Measurements from ENCODE around the gene CDK5R1.

DNA sequence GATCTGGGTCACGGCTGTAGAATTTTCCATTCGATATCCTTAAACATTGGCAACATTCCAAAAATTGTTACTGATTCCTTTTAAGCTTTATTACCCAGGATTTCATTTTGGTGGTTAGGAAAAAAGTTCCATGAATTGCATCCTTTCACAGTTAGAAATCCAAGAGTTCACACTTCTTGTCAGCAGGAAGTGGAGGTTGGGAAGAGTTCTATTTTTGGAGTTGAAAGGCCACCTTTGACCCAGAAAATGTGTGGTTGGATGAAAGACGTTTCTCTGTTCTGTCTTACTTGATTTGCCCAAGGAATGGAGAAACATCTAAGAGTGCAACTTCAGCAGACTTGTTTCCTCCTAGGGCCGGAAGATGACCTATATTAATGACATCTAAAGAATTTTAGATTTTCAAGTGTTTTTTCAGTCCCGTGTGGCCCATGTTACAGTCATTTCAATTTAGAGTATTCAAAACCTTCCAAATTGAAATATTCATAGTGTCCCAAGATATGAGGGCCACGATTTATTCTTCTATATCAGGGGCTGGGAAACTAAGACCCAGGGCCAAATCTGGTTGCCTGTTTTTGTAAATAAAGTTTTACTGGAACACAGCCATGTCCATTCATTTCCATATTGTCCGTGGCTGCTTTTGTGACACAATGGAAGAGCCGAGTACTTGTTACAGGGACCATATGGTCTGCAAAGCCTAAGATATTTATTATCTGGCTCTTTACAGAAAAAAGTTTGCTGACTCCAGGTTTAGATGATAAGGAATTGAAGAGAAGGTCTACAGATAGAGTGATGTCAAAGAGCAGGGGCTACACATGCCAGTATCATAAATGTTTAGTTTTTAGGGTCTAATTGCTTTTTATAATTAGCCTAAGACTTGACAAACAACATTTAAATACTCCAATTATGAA, 50.2 kb downstream of the CDK5R1 start:
- TF ChIP-seq, protein P1, sequence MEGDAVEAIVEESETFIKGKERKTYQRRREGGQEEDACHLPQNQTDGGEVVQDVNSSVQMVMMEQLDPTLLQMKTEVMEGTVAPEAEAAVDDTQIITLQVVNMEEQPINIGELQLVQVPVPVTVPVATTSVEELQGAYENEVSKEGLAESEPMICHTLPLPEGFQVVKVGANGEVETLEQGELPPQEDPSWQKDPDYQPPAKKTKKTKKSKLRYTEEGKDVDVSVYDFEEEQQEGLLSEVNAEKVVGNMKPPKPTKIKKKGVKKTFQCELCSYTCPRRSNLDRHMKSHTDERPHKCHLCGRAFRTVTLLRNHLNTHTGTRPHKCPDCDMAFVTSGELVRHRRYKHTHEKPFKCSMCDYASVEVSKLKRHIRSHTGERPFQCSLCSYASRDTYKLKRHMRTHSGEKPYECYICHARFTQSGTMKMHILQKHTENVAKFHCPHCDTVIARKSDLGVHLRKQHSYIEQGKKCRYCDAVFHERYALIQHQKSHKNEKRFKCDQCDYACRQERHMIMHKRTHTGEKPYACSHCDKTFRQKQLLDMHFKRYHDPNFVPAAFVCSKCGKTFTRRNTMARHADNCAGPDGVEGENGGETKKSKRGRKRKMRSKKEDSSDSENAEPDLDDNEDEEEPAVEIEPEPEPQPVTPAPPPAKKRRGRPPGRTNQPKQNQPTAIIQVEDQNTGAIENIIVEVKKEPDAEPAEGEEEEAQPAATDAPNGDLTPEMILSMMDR (IDR thresholded peaks at IDR 0.05) = no peak
- TF ChIP-seq SMAD3 (CRISPR knock-in tag; IDR thresholded peaks at IDR 0.05; ENCODE audit: borderline replicate concordance) = no peak
- no peak for TF ChIP-seq IRF1 (CRISPR knock-in tag; IDR thresholded peaks at IDR 0.05)
- TF ChIP-seq ATF6 (CRISPR knock-in tag; IDR thresholded peaks at IDR 0.05) = no peak
- TF ChIP-seq, protein P2, sequence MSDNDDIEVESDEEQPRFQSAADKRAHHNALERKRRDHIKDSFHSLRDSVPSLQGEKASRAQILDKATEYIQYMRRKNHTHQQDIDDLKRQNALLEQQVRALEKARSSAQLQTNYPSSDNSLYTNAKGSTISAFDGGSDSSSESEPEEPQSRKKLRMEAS (CRISPR knock-in tag; IDR thresholded peaks at IDR 0.05) = no peak
- TF ChIP-seq CBFB (CRISPR knock-in tag; IDR thresholded peaks at IDR 0.05; ENCODE audit: low read depth) = no peak
